Brain microvascular endothelial cell (primary cell): ENCODE results near the gene R3HDM4.

Experiments
- DNase-seq: peaks from one replicate; pipeline ENCODE4 v3.0.0-alpha.2; 2020
- H3K27ac ChIP-seq: fragments of 250-450 bp; sonication (Bioruptor Pico); 2 replicates; pipeline ENCODE4 v1.5.1; 2020; ENCODE audit warnings: mild to moderate bottlenecking, moderate library complexity
- H3K27me3 ChIP-seq: fragments of 250-450 bp; sonication (Bioruptor Pico); replicated peaks from 2 replicates; pipeline ENCODE4 v1.5.1; 2020; ENCODE audit warnings: mild to moderate bottlenecking
- H3K36me3 ChIP-seq: fragments of 250-450 bp; sonication (Bioruptor Pico); replicated peaks from 2 replicates; pipeline ENCODE4 v1.5.1; 2020; ENCODE audit warnings: mild to moderate bottlenecking
- H3K4me3 ChIP-seq: 2 replicates; pipeline ENCODE4 v1.5.1; 2011; ENCODE audit warnings: low read depth, mild to moderate bottlenecking, control low read depth, low read length, moderate library complexity
- CTCF ChIP-seq: IDR thresholded peaks from 2 replicates; pipeline ENCODE4 v1.5.1; 2011; ENCODE audit warnings: low read depth, mild to moderate bottlenecking, moderate library complexity, low read length, control low read depth, inconsistent platforms; ENCODE audit errors: missing control alignments
- in situ Hi-C: cut with HindIII; loops from 2 replicates; pipeline ENCODE4 v1.10.0; 2017; ENCODE audit warnings: low sequenced_read_pairs, low pct_ligation_motif_present

R3HDM4 gene

DNA sequence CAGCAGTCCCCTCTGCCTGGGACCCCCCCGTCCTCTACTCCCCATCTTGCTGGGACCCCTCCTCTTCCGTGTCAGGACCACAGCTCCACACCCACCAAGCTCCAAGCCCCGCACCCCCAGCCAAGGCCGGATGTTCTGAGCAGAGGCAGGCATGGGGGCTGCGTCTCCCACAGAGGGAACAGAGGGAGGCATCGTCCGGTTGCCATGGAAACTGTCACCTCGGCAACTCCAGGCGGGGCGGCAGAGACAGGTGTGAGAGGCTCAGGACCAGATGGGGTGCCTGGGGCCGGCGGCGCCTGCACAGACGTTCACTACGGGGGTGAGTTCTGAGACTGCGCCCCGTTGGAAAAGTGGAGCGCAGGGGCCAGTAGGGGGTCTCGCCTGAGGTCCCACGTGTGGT is 14.4 kb downstream of the R3HDM4 start:
- H3K27ac ChIP-seq: no peak overlapping the region
- no peak overlapping the region for H3K4me3 ChIP-seq
- no peak for DNase-seq
- no peak for TF ChIP-seq CTCF
- peaks cover 27% of the 10 kb centered on the region for H3K36me3 ChIP-seq
- in situ Hi-C loops: no loop called here
- no peaks in the 10 kb centered on the region for H3K27me3 ChIP-seq

DNA sequence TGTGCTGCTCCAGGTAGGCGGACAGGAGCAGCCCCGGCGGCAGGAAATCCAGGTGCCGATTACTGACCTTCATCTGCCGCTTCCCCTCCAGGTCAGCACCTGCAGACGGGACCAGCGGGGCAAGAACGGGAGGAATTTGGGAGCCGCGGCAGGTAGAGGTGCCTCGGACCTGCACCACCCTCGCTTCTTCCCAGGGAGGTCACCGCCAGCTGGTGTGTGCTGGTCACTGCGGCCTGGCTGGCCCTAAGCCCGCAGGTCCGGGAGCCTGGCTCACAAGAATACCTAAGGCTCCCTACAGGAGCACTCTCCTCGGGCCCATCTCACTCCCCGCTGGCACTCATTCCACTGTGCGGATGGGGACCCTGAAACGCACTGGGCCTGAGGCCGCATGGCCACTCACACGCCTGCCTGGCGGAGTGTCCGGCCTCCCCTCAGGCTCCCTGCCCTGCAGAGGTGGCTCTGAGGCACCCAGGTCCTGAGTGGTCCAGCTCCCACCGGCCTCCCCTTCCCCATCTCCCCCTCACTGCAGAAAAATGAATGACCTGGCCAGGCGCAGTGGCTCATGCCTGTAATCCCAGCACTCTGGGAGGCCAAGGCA is 15.5 kb downstream of the R3HDM4 start:
- Histone ChIP-seq H3K27me3 (no peaks in the 10 kb centered on the region), H3K36me3 (peaks cover 27% of the 10 kb centered on the region), H3K4me3 (no peak overlapping the region), H3K27ac (no peak overlapping the region)
- in situ Hi-C loops: no loop called here
- no peak for DNase-seq
- peak; percentile 43 for TF ChIP-seq CTCF

DNA sequence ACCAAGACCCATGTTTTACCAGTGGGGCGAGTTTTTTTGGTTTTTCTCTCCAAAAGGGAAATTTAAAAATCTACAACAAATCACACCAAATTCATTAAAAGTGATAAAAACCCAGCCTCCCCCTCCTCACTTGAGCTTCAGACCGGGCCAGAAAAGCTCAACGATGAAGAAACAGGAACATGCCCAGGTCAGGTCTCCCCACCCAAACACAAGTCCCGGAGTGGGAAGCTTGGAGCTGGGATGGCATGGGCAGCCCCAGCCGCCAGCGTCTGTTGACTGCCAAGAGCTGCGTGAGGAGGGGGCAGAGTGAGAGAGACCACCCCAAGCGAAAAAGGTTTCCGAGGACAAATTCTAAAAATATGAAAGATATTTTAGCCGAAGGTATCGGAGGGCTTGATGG is 16.0 kb downstream of the R3HDM4 start:
- in situ Hi-C loops: no loop called here
- Histone ChIP-seq H3K36me3 (peaks cover 27% of the 10 kb centered on the region), H3K27ac (no peak overlapping the region), H3K4me3 (no peak overlapping the region), H3K27me3 (no peaks in the 10 kb centered on the region)
- no peak for DNase-seq
- no peak for TF ChIP-seq CTCF

DNA sequence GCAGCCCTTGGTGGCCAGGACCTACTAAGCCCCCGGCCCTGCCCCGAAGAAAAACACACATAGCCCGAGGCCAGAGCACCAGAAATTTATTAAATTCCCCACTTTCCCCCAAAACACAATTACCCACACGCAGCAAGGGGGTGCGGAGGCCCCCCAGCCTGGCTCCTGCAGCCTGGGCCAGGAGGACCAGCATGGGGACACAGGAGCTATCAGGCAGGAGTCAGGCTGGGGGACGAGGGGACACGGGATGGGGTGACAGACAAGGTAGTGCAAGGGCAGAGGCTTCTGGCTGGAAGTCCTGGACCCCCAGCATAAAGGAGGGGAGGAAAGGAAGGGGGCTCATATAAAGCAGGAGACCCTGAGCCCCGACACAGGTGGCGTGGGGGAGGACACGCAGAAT is 16.6 kb downstream of the R3HDM4 start:
- DNase-seq: no peak
- H3K36me3 ChIP-seq: peaks cover 24% of the 10 kb centered on the region
- no peak overlapping the region for H3K4me3 ChIP-seq
- in situ Hi-C loops: no loop called here
- no peak for TF ChIP-seq CTCF
- no peak overlapping the region for H3K27ac ChIP-seq
- no peaks in the 10 kb centered on the region for H3K27me3 ChIP-seq

DNA sequence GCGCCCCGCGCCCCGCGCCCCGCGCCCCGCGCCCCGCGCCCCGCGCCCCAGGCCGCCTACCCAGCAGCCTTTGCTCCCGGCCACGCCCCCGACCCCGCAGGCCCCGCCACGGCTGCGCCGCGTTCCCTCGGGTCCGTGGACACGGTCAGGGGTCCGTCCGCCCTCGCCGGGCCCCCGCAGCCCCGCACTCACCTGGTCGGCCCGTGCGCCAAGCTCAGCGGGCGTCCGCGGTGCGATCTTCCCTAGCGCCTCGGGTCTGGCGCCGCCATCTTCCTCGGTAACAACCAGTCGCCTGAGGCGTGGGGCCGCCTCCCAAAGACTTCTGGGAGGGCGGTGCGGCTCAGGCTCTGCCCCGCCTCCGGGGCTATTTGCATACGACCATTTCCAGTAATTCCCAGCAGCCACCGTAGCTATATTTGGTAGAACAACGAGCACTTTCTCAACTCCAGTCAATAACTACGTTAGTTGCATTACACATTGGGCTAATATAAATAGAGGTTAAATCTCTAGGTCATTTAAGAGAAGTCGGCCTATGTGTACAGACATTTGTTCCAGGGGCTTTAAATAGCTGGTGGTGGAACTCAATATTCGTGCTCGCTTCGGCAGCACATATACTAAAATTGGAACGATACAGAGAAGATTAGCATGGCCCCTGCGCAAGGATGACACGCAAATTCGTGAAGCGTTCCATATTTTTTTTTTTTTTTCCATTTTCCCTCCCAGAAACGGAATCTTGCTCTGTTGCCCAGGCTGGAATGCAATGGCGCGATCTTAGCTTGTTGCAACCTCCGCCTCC is 19.9 kb downstream of the R3HDM4 start, which contains the start of the genes MED16 and RNU6-9:
MED16 (minus strand) TSS at position 294 of the 796 bp plus-strand sequence. CDS start 2,056 bp downstream, outside the sequence.
RNU6-9 (plus strand) TSS at position 591 of the 796 bp plus-strand sequence.
- in situ Hi-C loops: no loop called here
- H3K27ac ChIP-seq: peak within 1 kb of the TSS; percentile 94
- peak within 1 kb of the TSS; percentile 79 for H3K4me3 ChIP-seq
- DNase-seq: peak; percentile 84
- no peaks in the 10 kb centered on the region for H3K27me3 ChIP-seq
- TF ChIP-seq CTCF: no peak
- H3K36me3 ChIP-seq: peaks cover 28% of the 10 kb centered on the region
